ENCODE measurements around the gene RAC2.

RAC2 gene

GRCh38 chr22:37244114-37244921, at the start of gene RAC2:
TSS of gene RAC2 (minus strand) at chr22:37244269. CDS start at chr22:37244148, 121 bp downstream.
- Histone ChIP-seq H3K36me3 (ENCODE audit: insufficient read depth) (no peaks in the 10 kb centered on the region; the same call in 1 of the 2 replicates), H3K4me3 (IDR thresholded peaks at IDR 0.05; ENCODE audit: insufficient read depth, low read depth, low read length) (peak within 1 kb of the TSS; percentile 71), H3K4me2 (peak within 1 kb of the TSS; percentile 97), H3K9ac (peak within 1 kb of the TSS; percentile 55; the same call in 1 of the 2 replicates), H3K4me1 (ENCODE audit: low read depth, poor library complexity, severe bottlenecking) (peaks cover 23% of the 10 kb centered on the region), H4K20me1 (ENCODE audit: insufficient read depth) (no peaks in the 10 kb centered on the region), H3K27ac (no peak within 1 kb of the TSS; the same call in 1 of the 2 replicates), H3K79me2 (ENCODE audit: insufficient read depth, low read depth) (peaks cover 27% of the 10 kb centered on the region), H3K27me3 (ENCODE audit: insufficient read depth, low read depth) (no peaks in the 10 kb centered on the region), H2AFZ (ENCODE audit: low read depth) (peak within 1 kb of the TSS; percentile 83; the same call in 1 of the 2 replicates)
- TF ChIP-seq CTCF (conservative IDR thresholded peaks at IDR 0.05; ENCODE audit: low read depth, low read length) = no peak

- no peak for TF ChIP-seq CTCF (conservative IDR thresholded peaks at IDR 0.05; ENCODE audit: low read depth, low read length)
- Histone ChIP-seq H2AFZ (ENCODE audit: low read depth) (no peak overlapping the region), H3K36me3 (ENCODE audit: insufficient read depth) (no peaks in the 10 kb centered on the region), H3K4me3 (IDR thresholded peaks at IDR 0.05; ENCODE audit: insufficient read depth, low read depth, low read length) (no peak overlapping the region), H3K27me3 (ENCODE audit: insufficient read depth, low read depth) (peaks cover 28% of the 10 kb centered on the region; the same call in 1 of the 2 replicates), H3K4me1 (ENCODE audit: low read depth, poor library complexity, severe bottlenecking) (peaks cover 4% of the 10 kb centered on the region), H3K4me2 (no peak overlapping the region), H3K27ac (no peak overlapping the region), H3K79me2 (ENCODE audit: insufficient read depth, low read depth) (no peaks in the 10 kb centered on the region), H3K9ac (no peak overlapping the region), H4K20me1 (ENCODE audit: insufficient read depth) (no peaks in the 10 kb centered on the region)
These were observed 49.1 kb upstream of the RAC2 start for GRCh38 chr22:37293172-37293571.

DNA sequence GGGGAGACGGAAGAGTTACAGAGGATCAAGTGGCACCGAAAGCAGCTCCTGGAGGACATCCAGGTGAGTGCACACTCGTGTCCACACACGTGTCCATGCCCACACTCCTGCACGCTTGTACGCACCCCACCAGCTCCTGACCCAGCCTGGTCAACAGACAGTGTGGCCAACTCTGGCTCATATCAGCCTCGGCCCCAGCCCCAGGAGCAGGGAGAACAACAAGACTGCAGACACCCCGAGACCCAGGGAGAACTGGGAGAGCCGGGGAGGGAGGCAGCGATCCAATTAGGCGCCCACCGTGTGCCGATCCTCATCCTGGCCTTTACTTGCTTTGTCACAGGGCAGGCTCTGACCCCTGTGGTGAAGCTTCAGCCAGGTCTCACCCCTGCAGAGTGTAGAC, 48.6 kb upstream of the RAC2 start:
- H3K27ac ChIP-seq = no peak overlapping the region
- no peaks in the 10 kb centered on the region for H3K4me1 ChIP-seq (ENCODE audit: low read depth, poor library complexity, severe bottlenecking)
- no peak overlapping the region for H3K4me2 ChIP-seq
- no peak for TF ChIP-seq CTCF (conservative IDR thresholded peaks at IDR 0.05; ENCODE audit: low read depth, low read length)
- H3K79me2 ChIP-seq (ENCODE audit: insufficient read depth, low read depth) = no peaks in the 10 kb centered on the region
- H3K4me3 ChIP-seq (IDR thresholded peaks at IDR 0.05; ENCODE audit: insufficient read depth, low read depth, low read length) = no peak overlapping the region
- H3K36me3 ChIP-seq (ENCODE audit: insufficient read depth) = no peaks in the 10 kb centered on the region
- H3K9ac ChIP-seq = no peak overlapping the region
- H4K20me1 ChIP-seq (ENCODE audit: insufficient read depth) = no peaks in the 10 kb centered on the region
- H2AFZ ChIP-seq (ENCODE audit: low read depth) = no peak overlapping the region
- peaks cover 25% of the 10 kb centered on the region; the same call in 1 of the 2 replicates for H3K27me3 ChIP-seq (ENCODE audit: insufficient read depth, low read depth)

DNA sequence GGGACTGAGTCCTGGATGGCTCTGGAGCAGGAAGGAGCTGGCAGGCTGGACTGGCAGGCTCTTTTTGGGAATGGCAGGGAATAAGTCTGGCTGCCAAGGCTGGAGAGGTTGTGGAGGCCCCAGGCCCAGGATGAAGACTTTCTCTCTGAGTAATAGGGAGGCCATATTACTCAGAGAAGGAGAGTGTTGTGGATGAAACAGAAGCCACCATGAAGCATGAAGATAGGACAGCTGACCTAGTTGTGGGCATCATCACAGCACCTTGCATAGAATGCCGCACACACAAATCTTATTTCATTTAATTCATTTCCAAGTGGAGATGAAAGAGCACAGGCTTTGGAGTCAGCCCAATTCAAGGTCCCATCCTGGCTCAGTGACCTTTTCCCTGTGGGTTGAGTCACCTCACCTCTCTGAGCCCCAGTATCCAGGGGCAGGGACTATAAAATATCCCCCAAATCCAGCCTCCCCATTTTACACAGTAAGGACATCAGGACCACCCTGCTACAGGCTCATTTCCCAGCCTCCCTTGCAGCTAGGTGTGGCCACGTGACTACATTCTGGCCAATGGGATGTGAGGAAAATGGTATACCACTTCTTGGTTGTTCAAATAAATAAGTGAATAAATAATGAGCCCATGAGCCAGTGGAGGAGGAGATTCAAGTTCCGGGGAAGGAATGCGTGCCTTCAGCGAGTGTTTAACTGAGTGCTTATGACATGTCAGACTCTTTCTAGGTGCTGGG, 47.7 kb upstream of the RAC2 start:
- no peak overlapping the region for H3K4me2 ChIP-seq
- no peak overlapping the region for H3K4me3 ChIP-seq (IDR thresholded peaks at IDR 0.05; ENCODE audit: insufficient read depth, low read depth, low read length)
- H3K79me2 ChIP-seq (ENCODE audit: insufficient read depth, low read depth) = no peaks in the 10 kb centered on the region
- no peaks in the 10 kb centered on the region for H3K36me3 ChIP-seq (ENCODE audit: insufficient read depth)
- TF ChIP-seq CTCF (conservative IDR thresholded peaks at IDR 0.05; ENCODE audit: low read depth, low read length) = no peak
- H3K9ac ChIP-seq = no peak overlapping the region
- H3K27ac ChIP-seq = no peak overlapping the region
- H3K27me3 ChIP-seq (ENCODE audit: insufficient read depth, low read depth) = peaks cover 25% of the 10 kb centered on the region; the same call in 1 of the 2 replicates
- H4K20me1 ChIP-seq (ENCODE audit: insufficient read depth) = no peaks in the 10 kb centered on the region
- no peak overlapping the region for H2AFZ ChIP-seq (ENCODE audit: low read depth)
- H3K4me1 ChIP-seq (ENCODE audit: low read depth, poor library complexity, severe bottlenecking) = no peaks in the 10 kb centered on the region

Measured in KMS-11 (cell line).